ENCODE measurements around the gene FOXN1. TPM values are rescaled to one million over a fixed set of nuclear protein-coding genes. Genes with fewer than 3 reads are reported as not detected.

The FOXN1 gene
- total and polyA plus RNA-seq, 2 of the 4 experiments (the other 2 are of a cell fraction) = not detected

DNA sequence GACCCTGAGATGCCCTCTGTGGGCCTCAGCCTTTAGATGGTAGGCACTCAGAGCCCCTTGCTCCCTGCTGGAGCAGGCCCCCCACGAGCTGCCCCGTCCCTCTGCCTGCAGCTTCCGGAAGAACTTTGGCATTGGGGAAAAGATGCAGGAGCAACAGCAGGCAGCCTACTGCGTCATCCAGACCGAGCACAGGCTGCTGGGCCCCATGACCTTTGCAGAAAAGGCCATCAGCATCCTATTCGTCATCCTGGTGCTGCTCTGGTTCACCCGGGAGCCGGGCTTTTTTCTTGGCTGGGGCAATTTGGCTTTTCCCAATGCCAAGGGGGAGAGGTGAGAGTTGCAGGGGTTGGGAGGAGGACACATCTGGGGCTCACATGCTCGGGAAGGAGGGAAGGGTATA lies 12.7 kb upstream of the FOXN1 start:
- Histone ChIP-seq H4K8ac (ENCODE audit: low read depth in 2 of 2, low read length in 2 of 2) (peak overlapping the region in 1 of 2 experiments; percentile 85; a peak in 2 of 4 replicates), H4K20me1 (ENCODE audit: insufficient read depth, low read length) (0 out of 2 replicates have a peak, but pooled peaks cover 5% of the 10 kb centered on the region), H3K14ac (replicated peaks; ENCODE audit: low read depth, low read length) (no peak overlapping the region), H3K4me3 (ENCODE audit: insufficient read depth, low read depth, low read length) (no peak overlapping the region), H3K27me3 (ENCODE audit: control insufficient read depth, insufficient read depth, low read length) (peaks cover 15% of the 10 kb centered on the region; the same call in 1 of the 2 replicates), H3K4me2 (ENCODE audit: low read depth, low read length) (no peak overlapping the region; the same call in 1 of the 2 replicates), H4K91ac (ENCODE audit: insufficient read depth, low read depth, low read length) (no peak overlapping the region; the same call in 1 of the 2 replicates), H3K23ac (ENCODE audit: low read depth, low read length) (no peak overlapping the region), H2AFZ (replicated peaks; ENCODE audit: low read length, poor library complexity) (peak overlapping the region; percentile 1), H2AK9ac (replicated peaks; ENCODE audit: low read depth, low read length, poor library complexity) (peak overlapping the region; percentile 26), H3K4me1 (ENCODE audit: control insufficient read depth, insufficient read depth, low read length) (peaks cover 6% of the 10 kb centered on the region; the same call in 1 of the 2 replicates), H3K4ac (ENCODE audit: low read depth, low read length) (no peak overlapping the region), H3K9me3 (ENCODE audit: control insufficient read depth, insufficient read depth, low read length) (no peaks in the 10 kb centered on the region), H3K56ac (ENCODE audit: extremely low read depth, insufficient read depth, low read length) (no peak overlapping the region), H3K27ac (ENCODE audit: insufficient read depth, low read length) (no peak overlapping the region), H3K9ac (ENCODE audit: low read depth, low read length) (no peak overlapping the region), H2BK20ac (ENCODE audit: low read depth, low read length) (no peak overlapping the region), H3K79me1 (ENCODE audit: low read depth in 1 of 2, low read length in 2 of 2) (no peaks in the 10 kb centered on the region), H3K9me1 (ENCODE audit: insufficient read depth, low read length) (no peaks in the 10 kb centered on the region), H2BK15ac (ENCODE audit: low read depth, low read length) (no peak overlapping the region), H2AK5ac (ENCODE audit: low read depth, low read length) (no peak overlapping the region), H4K5ac (ENCODE audit: low read depth, low read length) (no peak overlapping the region; the same call in 1 of the 2 replicates), H2BK5ac (ENCODE audit: low read depth, low read length, poor library complexity, severe bottlenecking) (no peak overlapping the region), H3K36me3 (ENCODE audit: control insufficient read depth, insufficient read depth, low read length) (no peaks in the 10 kb centered on the region), H3K18ac (ENCODE audit: low read depth, low read length) (peak overlapping the region; percentile 49; the same call in 1 of the 2 replicates), H2BK120ac (ENCODE audit: low read depth, low read length) (no peak overlapping the region)
- no peak for TF ChIP-seq POLR2A (IDR thresholded peaks at IDR 0.05; ENCODE audit: low read depth, low read length)
- no peak for TF ChIP-seq RAD21 (IDR thresholded peaks at IDR 0.05; ENCODE audit: low read length)
- peak; percentile 81 for ATAC-seq (ENCODE audit: low read depth)
- ChIA-PET POLR2A (ENCODE audit: unreplicated experiment) (no interaction called here), CTCF (no interaction called here)
- BruUV-seq (replicated peaks) = no TSS peak
- WGBS, 2 experiments (ENCODE audit: extremely low coverage in 2 of 2, insufficient read length in 1 of 2) = no CpG with 5 or more reads among the region's 9 CpGs
- peak; percentile 78 for DNase-seq
- intact Hi-C loops (cut with micrococcal nuclease) (no loop called here), dilution Hi-C loops (cut with HindIII; ENCODE audit: low sequenced_read_pairs, unreplicated experiment) (no loop called here), in situ Hi-C loops (cut with MboI; ENCODE audit: low sequenced_read_pairs) (loop anchor here (10.0 kb wide), 1 partner anchor 121 kb away; the partner anchor contains the start of gene RSKR)
